Thyroid gland (tissue), 4 donors: ENCODE measurements around the gene PRSS23. TPM values are rescaled to one million over a fixed set of nuclear protein-coding genes. Genes with fewer than 3 reads are reported as not detected.

ENCODE experiments used
- DNase-seq, 2 donors: peaks; one replicate each; pipeline ENCODE4 v3.0.0-alpha.2; 2019
- H3K27ac ChIP-seq, 3 donors: fragments of 200-600 bp; sonication (generic); 1 replicate in 2 of 3; 2 replicates in 1 of 3; pipeline ENCODE4 v1.5.1; 2016 to 2019; ENCODE audit warnings: mild to moderate bottlenecking in 1 of 3, moderate library complexity in 1 of 3
- H3K27me3 ChIP-seq: fragments of 200-600 bp; sonication (generic); one replicate; pipeline ENCODE4 v1.5.1; 2019
- H3K36me3 ChIP-seq, 2 donors: fragments of 200-600 bp; sonication (generic); one replicate each; pipeline ENCODE4 v1.5.1; 2016 to 2019
- H3K4me1 ChIP-seq, 2 donors: fragments of 200-600 bp; sonication (generic); one replicate each; pipeline ENCODE4 v1.5.1; 2017 to 2019
- H3K4me3 ChIP-seq, 3 donors: fragments of 200-600 bp; sonication (generic); replicated peaks in 1 of 3; 1 replicate in 2 of 3; 2 replicates in 1 of 3; pipeline ENCODE4 v1.5.1; 2016; ENCODE audit warnings: mild to moderate bottlenecking in 1 of 3
- H3K9me3 ChIP-seq: fragments of 200-600 bp; sonication (generic); one replicate; pipeline ENCODE4 v1.5.1; 2017
- CTCF ChIP-seq, 6 experiments: fragments of 200-600 bp in 3 of 6; fragments of 450-650 bp in 3 of 6; sonication (generic) in 3 of 6; IDR thresholded peaks; one replicate each; pipeline ENCODE4 v1.5.1; 2016 to 2019; ENCODE audit warnings: antibody characterized with exemption in 6 of 6, mild to moderate bottlenecking in 2 of 6, inconsistent platforms in 1 of 6, moderate library complexity in 1 of 6
- POLR2A ChIP-seq, 2 donors: fragments of 450-650 bp; IDR thresholded peaks; one replicate each; pipeline ENCODE4 v1.6.1; 2017; ENCODE audit warnings: antibody characterized with exemption in 2 of 2, mild to moderate bottlenecking in 2 of 2, moderate library complexity in 1 of 2
- whole genome bisulfite sequencing, 2 donors: methylation state at CpG; one replicate each; pipeline ENCODE4 v1.1.5; 2017; 5-methylcytosine and 5-hydroxymethylcytosine counted together
- intact Hi-C: fragments of 100-400 bp; cut with DNase I; formaldehyde crosslinking; loops from one replicate; pipeline ENCODE4 v1.15.1; 2023
- total RNA-seq, 4 donors: library from RNA; depleted of rRNA; stranded (reverse); fragments of >200 nt; gene quantifications; one replicate each; pipeline ENCODE4 v1.2.3, GENCODE V29; 2016

Gene PRSS23
- total RNA-seq, 4 donors from 2014 or later = 26.4 to 47.8 (median 36.2) TPM

GRCh38 chr11:86811637-86812321 is 11.4 kb downstream of the PRSS23 start:
- DNase-seq = no peak

DNA sequence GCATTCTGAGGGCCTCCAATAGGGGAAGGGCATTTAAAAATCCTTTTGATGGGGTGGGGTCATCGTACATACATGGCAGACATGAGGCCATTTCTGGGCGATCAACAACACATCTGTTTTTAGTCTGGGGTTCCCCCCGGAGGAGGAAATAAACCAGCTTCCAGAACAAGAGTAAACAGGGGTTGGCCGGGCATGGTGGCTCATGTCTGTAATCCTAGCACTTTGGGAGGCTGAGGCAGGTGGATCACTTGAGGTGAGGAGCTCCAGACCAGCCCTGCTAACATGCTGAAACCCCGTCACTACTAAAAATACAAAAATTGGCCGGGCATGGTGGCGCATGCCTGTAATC is 12.0 kb downstream of the PRSS23 start:
- intact Hi-C loops = loop anchor here (10.0 kb wide), 1 partner anchor 197 kb away; no protein-coding TSS in a partner anchor
- no peak for TF ChIP-seq POLR2A (IDR thresholded peaks at IDR 0.05)
- TF ChIP-seq CTCF (IDR thresholded peaks at IDR 0.05) = no peak
- no peak overlapping the region for H3K27ac ChIP-seq
- no peak for DNase-seq
- no peak overlapping the region for H3K4me3 ChIP-seq
- no peaks in the 10 kb centered on the region for H3K27me3 ChIP-seq
- WGBS, 2 donors = 84 to 94% methylated on average over 7 of the region's 7 CpGs
- H3K4me1 ChIP-seq = peaks cover 0 to 7% of the 10 kb centered on the region in 2 donors
- H3K36me3 ChIP-seq = no peaks in the 10 kb centered on the region
- no peaks in the 10 kb centered on the region for H3K9me3 ChIP-seq

More at GRCh38 chr11:86811637-86812321, 11.4 kb downstream of the PRSS23 start:
- intact Hi-C loops = loop anchor here (10.0 kb wide), 1 partner anchor 197 kb away; no protein-coding TSS in a partner anchor
- Histone ChIP-seq H3K4me1 (peaks cover 0 to 7% of the 10 kb centered on the region in 2 donors), H3K4me3 (no peak overlapping the region), H3K27me3 (no peaks in the 10 kb centered on the region), H3K36me3 (no peaks in the 10 kb centered on the region), H3K27ac (no peak overlapping the region), H3K9me3 (no peaks in the 10 kb centered on the region)
- 94 to 96% methylated on average over 2 of the region's 2 CpGs for WGBS, 2 donors
- TF ChIP-seq CTCF (IDR thresholded peaks at IDR 0.05) (no peak), POLR2A (IDR thresholded peaks at IDR 0.05) (no peak)

DNA sequence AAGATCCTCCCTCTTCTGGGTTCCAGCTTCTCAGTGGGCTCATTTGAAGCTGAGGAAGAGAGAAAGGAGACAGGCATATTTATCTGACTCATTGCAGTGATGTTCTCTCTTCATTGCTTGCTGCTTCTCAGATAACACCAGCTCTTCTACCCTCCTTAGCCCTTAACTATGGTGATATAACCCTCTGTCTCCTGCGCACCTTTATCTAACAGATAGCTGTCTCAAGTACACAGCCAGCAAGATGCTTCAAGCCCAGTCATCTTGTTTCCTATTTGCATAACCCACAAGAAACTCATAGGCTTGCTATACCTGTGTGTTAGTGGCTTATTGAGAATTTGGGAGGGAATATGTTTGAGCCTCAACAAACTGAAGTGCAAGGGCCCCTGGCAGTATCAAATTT is 12.6 kb downstream of the PRSS23 start:
- no peak for DNase-seq
- 91 to 100% methylated on average over 1 of the region's 1 CpG for WGBS, 2 donors
- intact Hi-C loops = loop anchor here (10.0 kb wide), 1 partner anchor 198 kb away; no protein-coding TSS in a partner anchor
- TF ChIP-seq CTCF (IDR thresholded peaks at IDR 0.05) (no peak), POLR2A (IDR thresholded peaks at IDR 0.05) (no peak)
- peaks cover 0 to 7% of the 10 kb centered on the region in 2 donors for H3K4me1 ChIP-seq
- H3K36me3 ChIP-seq = no peaks in the 10 kb centered on the region
- no peaks in the 10 kb centered on the region for H3K27me3 ChIP-seq
- H3K9me3 ChIP-seq = no peaks in the 10 kb centered on the region
- H3K27ac ChIP-seq = no peak overlapping the region
- H3K4me3 ChIP-seq = no peak overlapping the region

GRCh38 chr11:86814775-86815174 is 14.4 kb downstream of the PRSS23 start:
- Histone ChIP-seq H3K4me1 (peaks cover 0 to 7% of the 10 kb centered on the region in 2 donors), H3K36me3 (no peaks in the 10 kb centered on the region), H3K4me3 (no peak overlapping the region), H3K27ac (peak overlapping the region in 1 of 3 donors; percentile 32), H3K27me3 (no peaks in the 10 kb centered on the region), H3K9me3 (no peaks in the 10 kb centered on the region)
- intact Hi-C loops = loop anchor here (5.0 to 10.0 kb wide), 2 partner anchors 200 to 357 kb away; no protein-coding TSS in a partner anchor
- TF ChIP-seq POLR2A (IDR thresholded peaks at IDR 0.05) (no peak), CTCF (IDR thresholded peaks at IDR 0.05) (no peak)
- DNase-seq = no peak
- WGBS, 2 donors = 50 to 59% methylated on average over 3 of the region's 3 CpGs

GRCh38 chr11:86815726-86816125 is 15.4 kb downstream of the PRSS23 start:
- Histone ChIP-seq H3K4me1 (peaks cover 0 to 7% of the 10 kb centered on the region in 2 donors), H3K4me3 (no peak overlapping the region), H3K36me3 (no peaks in the 10 kb centered on the region), H3K27me3 (no peaks in the 10 kb centered on the region), H3K27ac (peak overlapping the region in 1 of 3 donors; percentile 32), H3K9me3 (no peaks in the 10 kb centered on the region)
- WGBS, 2 donors = 79 to 95% methylated on average over 2 of the region's 2 CpGs
- TF ChIP-seq CTCF (IDR thresholded peaks at IDR 0.05) = no peak
- TF ChIP-seq POLR2A (IDR thresholded peaks at IDR 0.05) = no peak
- DNase-seq = no peak
- intact Hi-C loops = loop anchor here (5.0 to 10.0 kb wide), 2 partner anchors 201 to 358 kb away; no protein-coding TSS in a partner anchor
